ENCODE measurements around the gene PFDN6. TPM values are rescaled to one million over a fixed set of nuclear protein-coding genes. Genes with fewer than 3 reads are reported as not detected.

PFDN6 gene
- total RNA-seq (ENCODE audit: low replicate concordance) = 30.9 and 45.7 TPM in 2 replicates

DNA sequence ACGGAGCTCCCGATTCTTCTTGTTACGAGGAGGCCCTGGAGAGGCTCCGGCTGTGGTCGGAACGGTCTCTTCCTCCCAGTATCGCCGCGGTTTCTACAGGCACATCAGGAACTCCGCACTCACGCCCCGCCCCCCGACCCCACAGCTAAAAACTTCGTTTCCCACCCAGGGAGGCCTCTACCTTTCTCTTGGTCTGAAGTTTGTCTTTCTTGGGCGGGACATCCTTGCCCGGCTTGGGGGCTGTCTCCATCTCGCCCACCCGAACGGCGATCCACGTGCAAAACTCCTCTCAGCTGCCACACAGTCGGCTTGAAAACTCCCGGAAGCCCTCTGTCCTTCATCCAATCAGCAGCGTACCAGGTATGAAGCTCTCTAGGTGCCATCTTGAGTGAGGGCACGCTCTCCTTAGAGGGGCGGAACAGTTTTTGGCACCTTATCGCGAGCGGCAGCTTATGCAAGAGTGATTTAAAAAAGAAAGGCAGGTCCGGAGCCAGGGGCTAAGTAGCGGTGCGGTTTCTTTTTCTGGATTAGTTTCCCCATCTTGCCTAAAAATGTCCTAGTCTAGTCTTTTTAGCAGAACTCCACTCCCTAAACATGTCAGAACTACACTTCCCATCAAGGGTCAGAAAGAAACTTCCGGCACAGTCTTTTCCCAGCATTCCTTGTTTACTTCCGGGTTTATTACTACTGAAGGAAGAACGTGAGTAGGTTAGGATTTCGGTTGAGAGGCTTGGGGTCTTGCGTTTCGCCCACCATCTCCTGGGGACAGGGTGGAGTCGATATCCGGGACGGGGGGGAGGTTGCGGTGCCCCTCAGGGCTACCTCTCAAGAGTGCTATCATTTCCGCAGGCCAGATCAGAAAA is at the start of gene PFDN6, which contains the start of gene WDR46:
Gene PFDN6 (plus strand): TSS at position 681 of the 863 bp plus-strand sequence. CDS start 256 bp downstream, outside the sequence.
Gene WDR46 (minus strand): TSS at position 319 of the 863 bp plus-strand sequence. CDS start 69 bp downstream, at position 250.

DNA sequence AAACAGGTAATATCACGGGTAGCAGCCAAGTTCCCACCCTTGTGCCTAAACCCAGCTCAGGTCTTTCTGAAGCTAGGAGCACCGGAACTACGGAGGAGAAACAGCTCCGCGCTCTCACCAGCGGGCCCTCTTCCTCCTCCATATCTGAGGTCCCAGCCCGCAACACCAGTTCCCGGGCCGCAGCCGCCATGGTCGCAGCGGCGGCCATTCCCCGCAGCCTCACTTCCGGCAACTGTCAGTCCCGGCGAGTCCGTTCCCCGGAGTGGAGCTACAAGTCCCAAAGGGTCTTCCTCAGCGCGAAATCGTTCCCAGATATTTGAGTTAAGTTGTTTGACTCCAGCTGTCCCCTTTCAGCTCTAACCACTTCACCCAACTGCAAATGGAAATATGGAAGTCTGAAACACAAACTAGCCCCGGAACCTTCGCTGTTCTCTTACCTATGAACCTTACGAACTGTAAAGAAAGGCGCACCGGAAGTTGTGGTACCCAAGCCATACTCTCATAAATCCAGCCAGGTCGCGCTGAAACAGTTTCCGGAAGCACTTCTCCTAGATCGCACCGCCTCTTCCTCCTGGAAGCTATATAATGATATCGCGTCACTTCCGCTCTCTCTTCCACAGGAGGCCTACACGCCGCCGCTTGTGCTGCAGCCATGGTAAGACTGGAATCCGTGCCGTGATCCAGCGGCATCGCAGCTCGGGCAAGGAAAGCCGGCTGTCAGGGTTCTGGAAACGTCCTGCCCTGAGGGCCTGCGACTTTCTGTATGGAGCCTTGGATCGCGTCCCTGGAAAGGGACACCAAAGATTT is 17.7 kb upstream of the PFDN6 start, which contains the start of the genes RPS18 and VPS52:
Gene RPS18 (plus strand): TSS at position 608 of the 807 bp plus-strand sequence. CDS start 45 bp downstream, at position 653.
Gene VPS52 (minus strand): TSS at position 409 of the 807 bp plus-strand sequence. CDS start 201 bp downstream, at position 208.

DNA sequence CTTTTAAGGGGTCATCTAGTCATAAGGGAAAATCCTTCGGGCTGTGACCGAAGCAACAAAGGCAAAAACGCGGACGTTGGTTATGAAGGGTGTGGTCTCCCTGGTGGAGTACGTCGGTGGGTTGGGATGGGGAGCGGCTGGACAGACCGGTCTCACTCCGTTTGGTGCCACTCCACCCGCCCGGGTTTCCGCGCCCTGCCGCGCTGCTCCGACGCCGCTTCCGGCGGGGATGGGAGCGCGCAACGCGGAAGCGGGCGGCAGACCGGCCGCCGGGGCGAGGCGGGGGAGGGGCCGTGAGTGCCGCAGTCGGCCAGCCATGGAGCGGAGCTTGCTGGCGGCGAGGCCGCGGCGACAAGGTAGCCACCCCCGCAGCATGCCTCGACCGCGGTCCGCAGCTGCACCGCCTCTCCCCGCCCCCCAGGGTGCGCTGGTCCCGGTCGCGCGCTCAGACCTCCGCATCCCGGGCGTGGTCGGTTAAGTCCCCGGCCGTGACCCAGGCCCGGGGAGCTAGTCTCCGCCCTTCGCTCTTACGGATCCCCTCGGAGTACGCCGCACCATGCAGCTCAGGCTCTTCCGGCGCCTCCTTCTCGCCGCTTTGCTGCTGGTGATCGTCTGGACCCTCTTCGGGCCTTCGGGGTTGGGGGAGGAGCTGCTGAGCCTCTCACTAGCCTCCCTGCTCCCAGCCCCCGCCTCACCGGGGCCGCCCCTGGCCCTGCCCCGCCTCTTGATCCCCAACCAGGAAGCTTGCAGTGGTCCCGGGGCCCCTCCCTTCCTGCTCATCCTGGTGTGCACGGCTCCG is 12.3 kb upstream of the PFDN6 start, which contains the start of gene B3GALT4:
Gene B3GALT4 (plus strand): TSS at position 260 of the 799 bp plus-strand sequence. CDS start 297 bp downstream, at position 557.

DNA sequence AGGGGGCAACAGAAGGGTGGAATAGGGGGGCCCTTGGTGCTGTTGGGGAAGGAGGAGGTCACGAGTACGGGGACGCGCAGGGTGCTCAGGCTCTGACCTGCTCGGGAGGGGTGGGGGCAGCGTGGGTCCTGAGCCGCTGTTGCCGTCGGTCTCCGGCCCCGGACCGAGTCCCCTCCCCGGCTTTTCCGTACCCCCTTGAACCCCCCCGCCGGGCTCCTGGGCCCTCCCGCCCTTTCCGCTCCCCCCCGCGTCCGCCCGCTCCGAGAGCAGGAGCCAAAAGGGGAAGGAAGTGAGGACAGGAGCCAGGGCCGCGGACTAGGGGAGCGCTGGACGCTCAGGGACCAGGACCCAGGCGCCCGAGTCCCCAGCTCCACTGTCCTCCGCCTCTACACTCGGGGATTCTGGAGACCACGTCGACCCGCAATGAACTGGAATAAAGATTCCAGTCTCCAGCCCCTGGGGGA is 9.4 kb downstream of the PFDN6 start, which contains the start of gene RGL2:
Gene RGL2 (minus strand): TSS at position 170 of the 464 bp plus-strand sequence. CDS start 332 bp downstream, outside the sequence.

DNA sequence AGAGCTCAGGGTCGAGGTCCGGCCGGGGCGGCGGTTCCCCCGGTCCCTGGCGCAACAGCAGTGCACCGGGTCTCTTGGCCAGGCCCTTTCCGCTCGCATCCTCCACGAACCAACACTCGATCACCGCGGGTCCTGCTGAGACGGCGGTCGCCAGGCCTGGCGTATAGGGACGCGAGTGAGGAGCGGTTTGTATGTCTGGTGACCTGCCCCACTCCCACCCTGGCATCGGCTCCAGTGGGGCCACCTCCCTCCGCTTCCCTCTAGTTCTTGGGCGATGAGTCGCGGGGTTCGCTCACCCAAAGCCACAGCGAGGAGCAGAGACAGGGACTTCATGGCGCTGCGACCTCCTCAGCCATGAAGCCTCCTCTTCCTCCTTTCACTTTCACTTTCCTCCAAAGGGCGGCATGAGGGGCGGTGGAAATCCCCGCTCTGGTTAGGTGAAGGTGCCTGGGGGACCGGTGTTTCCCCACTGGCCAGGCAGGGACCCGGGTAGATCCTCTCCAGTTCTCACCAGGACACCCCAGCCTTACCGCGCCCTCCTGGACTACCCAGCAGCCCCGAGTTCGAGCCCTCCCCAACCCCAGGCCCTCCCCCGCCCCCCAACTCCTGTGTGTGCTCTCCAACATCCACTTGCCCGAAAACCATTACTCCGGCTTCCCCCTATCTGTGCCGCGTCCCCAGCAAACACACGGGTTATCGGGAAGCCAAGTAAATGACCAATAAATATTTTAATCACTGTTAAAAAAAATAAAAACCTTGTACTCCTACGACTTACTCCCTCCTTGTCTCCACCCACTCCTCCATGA is 24.5 kb downstream of the PFDN6 start, which contains the start of gene TAPBP:
Gene TAPBP (minus strand): TSS at position 370 of the 806 bp plus-strand sequence. CDS start 37 bp downstream, at position 333.

DNA sequence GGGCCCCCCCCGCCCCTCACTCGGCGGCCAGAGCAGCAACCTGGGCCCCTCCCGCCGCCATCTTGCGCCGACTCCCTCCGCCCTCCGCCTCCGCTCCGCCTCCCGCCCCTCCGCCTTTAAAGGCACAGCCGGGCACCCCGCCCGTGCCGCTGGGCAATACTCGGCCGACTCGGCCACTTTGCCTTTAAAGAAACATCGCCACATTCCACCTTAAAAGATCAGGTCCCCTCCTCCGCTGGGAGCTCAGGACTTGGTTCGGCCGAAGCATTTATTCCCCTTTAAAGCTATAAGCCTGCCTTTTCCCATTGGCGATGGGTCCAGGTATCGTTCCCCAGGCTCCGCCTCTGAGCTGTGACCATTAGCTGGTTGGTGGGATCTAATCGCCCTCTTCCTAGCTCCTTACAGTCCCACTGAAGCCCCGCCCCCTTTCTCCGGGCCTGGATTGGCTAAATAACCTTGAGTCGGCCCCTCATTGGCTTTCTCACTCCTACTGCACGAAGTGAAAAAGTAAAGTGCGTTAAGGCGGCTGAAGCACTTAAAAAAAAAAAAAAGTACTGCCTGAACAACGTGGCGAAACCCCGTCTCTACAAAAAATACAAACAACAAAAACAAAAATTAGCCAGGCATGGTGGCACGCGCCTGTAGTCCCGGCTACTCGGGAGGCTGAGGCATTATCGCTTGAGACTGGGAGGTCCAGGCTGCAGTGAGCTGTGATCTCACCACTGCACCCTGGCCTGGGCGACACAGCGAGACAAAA is 28.4 kb downstream of the PFDN6 start, which contains the start of gene ZBTB22:
Gene ZBTB22 (minus strand): TSS at position 76 of the 757 bp plus-strand sequence. CDS start 828 bp downstream, outside the sequence.

Other genes starting within 250 kb of the PFDN6 start
- gene HLA-DPA1, start 216.0 kb upstream of the PFDN6 start, total RNA-seq (ENCODE audit: low replicate concordance) = 9.7 TPM in 1 of 2 replicates, not detected in the other
- 1.4 and 17.0 TPM in 2 replicates for gene HLA-DPB1, start 213.6 kb upstream of the PFDN6 start, total RNA-seq (ENCODE audit: low replicate concordance)
- gene COL11A2, start 97.1 kb upstream of the PFDN6 start, total RNA-seq (ENCODE audit: low replicate concordance) = 0.08 and 0.12 TPM in 2 replicates
- 22.0 and 28.2 TPM in 2 replicates for gene RXRB, start 88.9 kb upstream of the PFDN6 start, total RNA-seq (ENCODE audit: low replicate concordance)
- 105 and 195 TPM in 2 replicates for gene SLC39A7, start 88.7 kb upstream of the PFDN6 start, total RNA-seq (ENCODE audit: low replicate concordance)
- gene HSD17B8, start 84.9 kb upstream of the PFDN6 start, total RNA-seq (ENCODE audit: low replicate concordance) = 6.0 and 7.4 TPM in 2 replicates
- gene RING1, start 81.1 kb upstream of the PFDN6 start, total RNA-seq (ENCODE audit: low replicate concordance) = 33.6 and 35.0 TPM in 2 replicates
- 30.5 and 41.0 TPM in 2 replicates for gene VPS52, start 17.7 kb upstream of the PFDN6 start, total RNA-seq (ENCODE audit: low replicate concordance)
- 6,473 and 12,642 TPM in 2 replicates for gene RPS18, start 17.5 kb upstream of the PFDN6 start, total RNA-seq (ENCODE audit: low replicate concordance)
- gene B3GALT4, start 12.5 kb upstream of the PFDN6 start, total RNA-seq (ENCODE audit: low replicate concordance) = 2.6 and 5.0 TPM in 2 replicates
- 112 and 115 TPM in 2 replicates for gene WDR46, start 362 bp upstream of the PFDN6 start, total RNA-seq (ENCODE audit: low replicate concordance)
- 12.6 and 21.9 TPM in 2 replicates for gene RGL2, start 9.3 kb downstream of the PFDN6 start, total RNA-seq (ENCODE audit: low replicate concordance)
- gene TAPBP, start 24.5 kb downstream of the PFDN6 start, total RNA-seq (ENCODE audit: low replicate concordance) = 24.9 and 45.6 TPM in 2 replicates
- gene ZBTB22, start 28.1 kb downstream of the PFDN6 start, total RNA-seq (ENCODE audit: low replicate concordance) = 18.6 and 24.5 TPM in 2 replicates
- 31.6 and 58.4 TPM in 2 replicates for gene DAXX, start 33.4 kb downstream of the PFDN6 start, total RNA-seq (ENCODE audit: low replicate concordance)
- 0.35 and 6.0 TPM in 2 replicates for gene KIFC1, start 102.2 kb downstream of the PFDN6 start, total RNA-seq (ENCODE audit: low replicate concordance)
- 12.4 and 17.4 TPM in 2 replicates for gene PHF1, start 121.4 kb downstream of the PFDN6 start, total RNA-seq (ENCODE audit: low replicate concordance)
- gene CUTA, start 128.5 kb downstream of the PFDN6 start, total RNA-seq (ENCODE audit: low replicate concordance) = 95.1 and 135 TPM in 2 replicates
- 1.7 and 3.2 TPM in 2 replicates for gene SYNGAP1, start 130.5 kb downstream of the PFDN6 start, total RNA-seq (ENCODE audit: low replicate concordance)
- 3.5 and 5.8 TPM in 2 replicates for gene ZBTB9, start 165.0 kb downstream of the PFDN6 start, total RNA-seq (ENCODE audit: low replicate concordance)